Gastrocnemius medialis (tissue), 4 donors: Measurements from ENCODE around the gene DCST1.

ENCODE experiments used
- POLR2A ChIP-seq, 2 donors: fragments of 450-650 bp; IDR thresholded peaks; one replicate each; pipeline ENCODE4 v1.6.1; 2017; ENCODE audit warnings: antibody characterized with exemption in 2 of 2, mild to moderate bottlenecking in 2 of 2, moderate library complexity in 2 of 2
- TF ChIP-seq, protein P1 (sequence below), 5 experiments: fragments of 450-650 bp in 3 of 5; fragments of 200-600 bp in 2 of 5; sonication (generic) in 2 of 5; IDR thresholded peaks in 4 of 5; conservative IDR thresholded peaks in 1 of 5; 1 replicate in 4 of 5; 2 replicates in 1 of 5; pipeline ENCODE4 v1.5.1; 2016 to 2019; ENCODE audit warnings: antibody characterized with exemption in 5 of 5, mild to moderate bottlenecking in 3 of 5, moderate library complexity in 3 of 5

- TF ChIP-seq, protein P1, sequence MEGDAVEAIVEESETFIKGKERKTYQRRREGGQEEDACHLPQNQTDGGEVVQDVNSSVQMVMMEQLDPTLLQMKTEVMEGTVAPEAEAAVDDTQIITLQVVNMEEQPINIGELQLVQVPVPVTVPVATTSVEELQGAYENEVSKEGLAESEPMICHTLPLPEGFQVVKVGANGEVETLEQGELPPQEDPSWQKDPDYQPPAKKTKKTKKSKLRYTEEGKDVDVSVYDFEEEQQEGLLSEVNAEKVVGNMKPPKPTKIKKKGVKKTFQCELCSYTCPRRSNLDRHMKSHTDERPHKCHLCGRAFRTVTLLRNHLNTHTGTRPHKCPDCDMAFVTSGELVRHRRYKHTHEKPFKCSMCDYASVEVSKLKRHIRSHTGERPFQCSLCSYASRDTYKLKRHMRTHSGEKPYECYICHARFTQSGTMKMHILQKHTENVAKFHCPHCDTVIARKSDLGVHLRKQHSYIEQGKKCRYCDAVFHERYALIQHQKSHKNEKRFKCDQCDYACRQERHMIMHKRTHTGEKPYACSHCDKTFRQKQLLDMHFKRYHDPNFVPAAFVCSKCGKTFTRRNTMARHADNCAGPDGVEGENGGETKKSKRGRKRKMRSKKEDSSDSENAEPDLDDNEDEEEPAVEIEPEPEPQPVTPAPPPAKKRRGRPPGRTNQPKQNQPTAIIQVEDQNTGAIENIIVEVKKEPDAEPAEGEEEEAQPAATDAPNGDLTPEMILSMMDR (IDR thresholded peaks at IDR 0.05 in 4 of 5, conservative IDR thresholded peaks at IDR 0.05 in 1 of 5) = no peak
- TF ChIP-seq POLR2A (IDR thresholded peaks at IDR 0.05) = no peak
Observed at GRCh38 chr1:155066777-155067176, 33.2 kb downstream of the DCST1 start.
